ENCODE data around the gene MRPL37. TPM values are rescaled to one million over a fixed set of nuclear protein-coding genes. Genes with fewer than 3 reads are reported as not detected.
A peak's percentile ranks its signal among the peaks of the same experiment; 100 is the strongest.

Gene MRPL37
- total and polyA plus RNA-seq, 2 donors = 29.5 to 62.0 TPM

DNA sequence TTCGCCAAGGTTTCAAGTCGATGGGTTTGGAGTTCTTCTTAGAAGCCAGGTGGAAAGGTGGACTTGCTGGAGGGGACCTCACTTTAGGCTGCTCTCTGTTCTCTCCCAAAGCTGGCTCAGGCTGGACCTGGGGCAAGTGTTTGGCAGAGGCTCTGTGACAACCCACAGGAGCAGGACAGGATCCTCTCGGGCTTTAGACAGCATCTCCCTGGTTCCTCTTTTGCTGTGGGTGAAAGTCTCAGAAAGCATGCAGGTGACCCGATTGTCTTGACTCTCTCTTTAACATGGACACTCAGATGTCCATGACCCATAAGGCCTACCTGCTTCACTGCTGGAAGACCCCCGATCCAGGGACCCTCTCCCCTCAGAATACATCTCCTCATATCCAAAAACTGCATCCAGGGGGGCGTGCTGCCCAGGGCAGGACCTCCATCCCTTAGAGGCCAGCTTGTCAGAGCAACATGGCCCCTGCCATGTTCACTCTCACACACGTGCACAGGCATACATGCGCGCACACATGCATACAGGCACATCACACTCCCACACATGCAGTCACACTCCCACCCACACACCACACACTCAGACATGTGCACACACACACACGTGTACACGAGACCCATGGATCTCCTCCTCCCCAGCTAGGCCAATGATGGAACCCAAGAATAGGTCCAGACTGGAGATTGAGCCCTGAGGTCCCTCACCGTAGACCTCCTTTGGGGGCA lies 21.3 kb downstream of the MRPL37 start:
- DNase-seq (ENCODE audit: low read depth in 6 of 9, low spot score in 9 of 9) = no peak
- WGBS = 95% methylated on average over 12 of the region's 12 CpGs
- Histone ChIP-seq H3K4me3 (ENCODE audit: low read length in 2 of 2) (no peak overlapping the region), H3K9me3 (ENCODE audit: control insufficient read depth in 2 of 2, insufficient read depth in 1 of 2, low read length in 1 of 2) (no peaks in the 10 kb centered on the region), H3K27ac (ENCODE audit: low read depth in 1 of 2, low read length in 1 of 2) (no peak overlapping the region), H3K4me1 (ENCODE audit: control insufficient read depth in 2 of 2, insufficient read depth in 2 of 2, low read length in 2 of 2) (peaks cover 0 to 6% of the 10 kb centered on the region in 2 donors), H3K27me3 (ENCODE audit: control insufficient read depth in 2 of 2, insufficient read depth in 1 of 2, low read length in 1 of 2) (no peaks in the 10 kb centered on the region), H3K36me3 (ENCODE audit: control insufficient read depth in 2 of 2, insufficient read depth in 2 of 2, low read length in 1 of 2) (peaks cover 45 to 53% of the 10 kb centered on the region in 2 donors)

- WGBS = 97% methylated on average over 7 of the region's 7 CpGs
- no peak for DNase-seq (ENCODE audit: low read depth in 6 of 9, low spot score in 9 of 9)
- Histone ChIP-seq H3K4me1 (ENCODE audit: control insufficient read depth in 2 of 2, insufficient read depth in 2 of 2, low read length in 2 of 2) (peaks cover 0 to 6% of the 10 kb centered on the region in 2 donors), H3K4me3 (ENCODE audit: low read length in 2 of 2) (no peak overlapping the region), H3K27me3 (ENCODE audit: control insufficient read depth in 2 of 2, insufficient read depth in 1 of 2, low read length in 1 of 2) (no peaks in the 10 kb centered on the region), H3K36me3 (ENCODE audit: control insufficient read depth in 2 of 2, insufficient read depth in 2 of 2, low read length in 1 of 2) (peaks cover 41 to 50% of the 10 kb centered on the region in 2 donors), H3K27ac (ENCODE audit: low read depth in 1 of 2, low read length in 1 of 2) (no peak overlapping the region), H3K9me3 (ENCODE audit: control insufficient read depth in 2 of 2, insufficient read depth in 1 of 2, low read length in 1 of 2) (no peaks in the 10 kb centered on the region)
These were observed 22.0 kb downstream of the MRPL37 start for GRCh38 chr1:54221867-54222484.

- Histone ChIP-seq H3K36me3 (ENCODE audit: control insufficient read depth in 2 of 2, insufficient read depth in 2 of 2, low read length in 1 of 2) (peaks cover 41 to 49% of the 10 kb centered on the region in 2 donors), H3K27me3 (ENCODE audit: control insufficient read depth in 2 of 2, insufficient read depth in 1 of 2, low read length in 1 of 2) (no peaks in the 10 kb centered on the region), H3K4me3 (ENCODE audit: low read length in 2 of 2) (no peak overlapping the region), H3K9me3 (ENCODE audit: control insufficient read depth in 2 of 2, insufficient read depth in 1 of 2, low read length in 1 of 2) (no peaks in the 10 kb centered on the region), H3K4me1 (ENCODE audit: control insufficient read depth in 2 of 2, insufficient read depth in 2 of 2, low read length in 2 of 2) (peaks cover 0 to 11% of the 10 kb centered on the region in 2 donors), H3K27ac (ENCODE audit: low read depth in 1 of 2, low read length in 1 of 2) (no peak overlapping the region)
- DNase-seq (ENCODE audit: low read depth in 6 of 9, low spot score in 9 of 9) = no peak
- 86% methylated on average over 6 of the region's 6 CpGs for WGBS
These were observed 22.7 kb downstream of the MRPL37 start for GRCh38 chr1:54222711-54223110.

DNA sequence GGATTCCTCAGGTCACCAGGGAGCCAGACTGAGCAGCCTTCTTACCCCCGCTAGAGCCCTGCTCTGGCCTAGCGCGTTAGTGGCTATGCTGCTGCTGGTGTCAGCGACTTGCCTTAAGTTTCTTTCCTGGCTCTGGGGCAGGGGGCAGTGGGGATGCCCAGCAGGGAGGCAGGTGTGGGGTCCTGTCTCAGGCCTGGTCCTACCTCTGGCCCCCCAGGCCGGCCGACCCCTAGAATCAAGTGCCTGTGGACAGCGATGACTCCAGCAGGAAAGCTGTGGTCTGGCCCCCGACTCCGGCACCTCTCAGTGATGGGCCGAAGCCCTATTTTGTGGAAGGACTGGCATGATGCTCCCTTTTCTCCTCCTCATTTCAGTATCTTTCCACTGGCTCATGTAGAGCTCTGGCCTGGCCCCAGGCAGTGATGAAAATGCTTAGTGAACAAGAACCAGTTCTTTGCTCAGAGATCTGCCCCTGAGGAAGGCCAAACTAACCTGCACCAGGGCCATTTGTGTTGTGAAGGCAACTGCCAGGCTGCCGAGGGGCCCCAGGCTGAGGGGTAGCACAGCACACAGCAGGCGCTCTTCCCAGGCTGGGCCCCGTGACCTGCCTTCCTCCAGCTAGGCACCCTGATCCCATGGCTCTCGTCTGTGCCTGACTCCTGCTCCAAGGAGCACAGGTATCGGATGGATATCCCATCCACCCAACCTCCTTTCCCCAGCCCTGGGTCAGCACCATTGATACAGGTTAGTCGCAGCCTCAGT lies 23.7 kb downstream of the MRPL37 start:
- H3K36me3 ChIP-seq (ENCODE audit: control insufficient read depth in 2 of 2, insufficient read depth in 2 of 2, low read length in 1 of 2) = peaks cover 41 to 49% of the 10 kb centered on the region in 2 donors
- H3K4me3 ChIP-seq (ENCODE audit: low read length in 2 of 2) = no peak overlapping the region
- 98% methylated on average over 16 of the region's 16 CpGs for WGBS
- no peak overlapping the region for H3K27ac ChIP-seq (ENCODE audit: low read depth in 1 of 2, low read length in 1 of 2)
- peaks cover 0 to 11% of the 10 kb centered on the region in 2 donors for H3K4me1 ChIP-seq (ENCODE audit: control insufficient read depth in 2 of 2, insufficient read depth in 2 of 2, low read length in 2 of 2)
- no peak for DNase-seq (ENCODE audit: low read depth in 6 of 9, low spot score in 9 of 9)
- H3K27me3 ChIP-seq (ENCODE audit: control insufficient read depth in 2 of 2, insufficient read depth in 1 of 2, low read length in 1 of 2) = no peaks in the 10 kb centered on the region
- no peaks in the 10 kb centered on the region for H3K9me3 ChIP-seq (ENCODE audit: control insufficient read depth in 2 of 2, insufficient read depth in 1 of 2, low read length in 1 of 2)

DNA sequence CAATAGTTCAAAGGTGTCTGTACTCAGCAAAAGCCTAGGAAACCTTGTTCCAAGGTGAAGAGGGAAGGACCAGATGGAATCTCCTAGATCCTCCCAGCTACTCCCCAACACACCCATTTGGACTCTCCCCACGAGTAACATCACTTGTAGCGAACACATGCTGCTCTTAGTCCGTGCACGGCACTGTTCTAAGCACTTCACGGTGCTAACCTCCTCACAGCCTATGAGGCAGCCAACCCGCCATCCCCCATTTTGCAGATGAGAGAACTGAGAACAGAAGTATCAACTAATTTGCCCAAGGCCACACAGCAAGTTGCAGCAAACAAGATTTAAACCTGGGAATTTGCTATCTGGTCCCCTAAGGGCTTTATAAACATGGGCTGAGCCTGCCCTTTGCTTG lies 24.3 kb downstream of the MRPL37 start:
- Histone ChIP-seq H3K27me3 (ENCODE audit: control insufficient read depth in 2 of 2, insufficient read depth in 1 of 2, low read length in 1 of 2) (no peaks in the 10 kb centered on the region), H3K27ac (ENCODE audit: low read depth in 1 of 2, low read length in 1 of 2) (no peak overlapping the region), H3K9me3 (ENCODE audit: control insufficient read depth in 2 of 2, insufficient read depth in 1 of 2, low read length in 1 of 2) (no peaks in the 10 kb centered on the region), H3K4me3 (ENCODE audit: low read length in 2 of 2) (no peak overlapping the region), H3K36me3 (ENCODE audit: control insufficient read depth in 2 of 2, insufficient read depth in 2 of 2, low read length in 1 of 2) (peaks cover 42 to 49% of the 10 kb centered on the region in 2 donors), H3K4me1 (ENCODE audit: control insufficient read depth in 2 of 2, insufficient read depth in 2 of 2, low read length in 2 of 2) (peaks cover 0 to 11% of the 10 kb centered on the region in 2 donors)
- no peak for DNase-seq (ENCODE audit: low read depth in 6 of 9, low spot score in 9 of 9)
- 97% methylated on average over 6 of the region's 6 CpGs for WGBS

GRCh38 chr1:54225378-54225777 lies 25.4 kb downstream of the MRPL37 start:
- H3K36me3 ChIP-seq (ENCODE audit: control insufficient read depth in 2 of 2, insufficient read depth in 2 of 2, low read length in 1 of 2) = peaks cover 53 to 56% of the 10 kb centered on the region in 2 donors
- no peak overlapping the region for H3K27ac ChIP-seq (ENCODE audit: low read depth in 1 of 2, low read length in 1 of 2)
- H3K9me3 ChIP-seq (ENCODE audit: control insufficient read depth in 2 of 2, insufficient read depth in 1 of 2, low read length in 1 of 2) = no peaks in the 10 kb centered on the region
- DNase-seq (ENCODE audit: low read depth in 6 of 9, low spot score in 9 of 9) = no peak
- peaks cover 0 to 7% of the 10 kb centered on the region in 2 donors for H3K4me1 ChIP-seq (ENCODE audit: control insufficient read depth in 2 of 2, insufficient read depth in 2 of 2, low read length in 2 of 2)
- no peak overlapping the region for H3K4me3 ChIP-seq (ENCODE audit: low read length in 2 of 2)
- no peaks in the 10 kb centered on the region for H3K27me3 ChIP-seq (ENCODE audit: control insufficient read depth in 2 of 2, insufficient read depth in 1 of 2, low read length in 1 of 2)
- WGBS = 94% methylated on average over 6 of the region's 6 CpGs

- H3K27me3 ChIP-seq (ENCODE audit: control insufficient read depth in 2 of 2, insufficient read depth in 1 of 2, low read length in 1 of 2) = no peaks in the 10 kb centered on the region
- no peak overlapping the region for H3K27ac ChIP-seq (ENCODE audit: low read depth in 1 of 2, low read length in 1 of 2)
- peaks cover 0 to 4% of the 10 kb centered on the region in 2 donors for H3K4me1 ChIP-seq (ENCODE audit: control insufficient read depth in 2 of 2, insufficient read depth in 2 of 2, low read length in 2 of 2)
- H3K36me3 ChIP-seq (ENCODE audit: control insufficient read depth in 2 of 2, insufficient read depth in 2 of 2, low read length in 1 of 2) = peaks cover 60 to 62% of the 10 kb centered on the region in 2 donors
- 98% methylated on average over 20 of the region's 20 CpGs for WGBS
- no peak for DNase-seq (ENCODE audit: low read depth in 6 of 9, low spot score in 9 of 9)
- H3K9me3 ChIP-seq (ENCODE audit: control insufficient read depth in 2 of 2, insufficient read depth in 1 of 2, low read length in 1 of 2) = no peaks in the 10 kb centered on the region
- H3K4me3 ChIP-seq (ENCODE audit: low read length in 2 of 2) = no peak overlapping the region
These were observed 26.1 kb downstream of the MRPL37 start for GRCh38 chr1:54225986-54226559.

GRCh38 chr1:54227091-54227602 lies 27.2 kb downstream of the MRPL37 start:
- Histone ChIP-seq H3K9me3 (ENCODE audit: control insufficient read depth in 2 of 2, insufficient read depth in 1 of 2, low read length in 1 of 2) (no peaks in the 10 kb centered on the region), H3K27me3 (ENCODE audit: control insufficient read depth in 2 of 2, insufficient read depth in 1 of 2, low read length in 1 of 2) (no peaks in the 10 kb centered on the region), H3K27ac (ENCODE audit: low read depth in 1 of 2, low read length in 1 of 2) (peak overlapping the region in 1 of 2 donors; percentile 20), H3K36me3 (ENCODE audit: control insufficient read depth in 2 of 2, insufficient read depth in 2 of 2, low read length in 1 of 2) (peaks cover 60 to 65% of the 10 kb centered on the region in 2 donors), H3K4me3 (ENCODE audit: low read length in 2 of 2) (no peak overlapping the region), H3K4me1 (ENCODE audit: control insufficient read depth in 2 of 2, insufficient read depth in 2 of 2, low read length in 2 of 2) (peaks cover 0 to 4% of the 10 kb centered on the region in 2 donors)
- WGBS = 92% methylated on average over 8 of the region's 8 CpGs
- DNase-seq (ENCODE audit: low read depth in 6 of 9, low spot score in 9 of 9) = no peak
